ENCODE measurements around the gene EIF1AD.

Gene EIF1AD

GRCh38 chr11:66002648-66003225 is 780 bp upstream of the EIF1AD start:
- DNase-seq: peak; percentile 53

DNA sequence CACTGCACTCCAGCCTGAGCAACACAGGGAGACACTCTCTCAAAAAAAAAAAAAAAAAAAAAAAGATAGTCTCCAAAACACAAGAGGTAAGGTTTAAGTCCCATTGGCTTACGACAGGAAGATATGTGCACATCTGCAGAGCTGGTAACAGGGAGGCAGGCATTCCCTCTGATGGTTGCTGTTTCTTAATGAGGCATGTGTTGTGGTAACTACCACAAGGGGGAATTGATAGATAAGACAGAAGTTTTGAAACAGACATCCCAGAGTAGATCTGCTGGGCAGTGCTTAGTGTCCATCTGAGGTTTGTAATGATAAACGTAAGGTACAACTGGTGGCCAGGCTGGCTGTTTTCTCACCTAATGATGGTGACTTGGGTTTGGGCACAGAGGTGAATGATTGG is 4.7 kb downstream of the EIF1AD start:
- no peak for DNase-seq

DNA sequence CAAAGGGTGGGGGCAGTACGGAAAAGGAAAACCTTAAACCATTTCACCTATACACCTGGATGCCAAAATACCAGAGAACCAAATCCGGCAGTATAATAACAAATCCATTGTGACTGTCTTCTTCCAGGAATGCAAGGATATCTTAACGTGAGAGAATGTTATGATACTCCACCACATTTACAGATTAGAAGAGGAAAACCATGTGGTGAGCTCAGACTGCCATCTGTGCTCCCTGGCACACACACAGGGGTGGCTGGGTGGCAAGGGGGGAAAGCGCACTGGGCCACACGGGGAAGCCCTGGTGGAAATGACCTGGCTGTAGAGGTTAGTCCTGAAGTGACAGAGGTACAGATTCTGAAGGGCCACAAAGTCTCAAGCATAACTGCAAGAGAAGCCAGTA is 9.9 kb downstream of the EIF1AD start:
- DNase-seq: no peak

- peak; percentile 90 for DNase-seq
Observed at GRCh38 chr11:65988791-65989592, 13.0 kb downstream of the EIF1AD start.

DNA sequence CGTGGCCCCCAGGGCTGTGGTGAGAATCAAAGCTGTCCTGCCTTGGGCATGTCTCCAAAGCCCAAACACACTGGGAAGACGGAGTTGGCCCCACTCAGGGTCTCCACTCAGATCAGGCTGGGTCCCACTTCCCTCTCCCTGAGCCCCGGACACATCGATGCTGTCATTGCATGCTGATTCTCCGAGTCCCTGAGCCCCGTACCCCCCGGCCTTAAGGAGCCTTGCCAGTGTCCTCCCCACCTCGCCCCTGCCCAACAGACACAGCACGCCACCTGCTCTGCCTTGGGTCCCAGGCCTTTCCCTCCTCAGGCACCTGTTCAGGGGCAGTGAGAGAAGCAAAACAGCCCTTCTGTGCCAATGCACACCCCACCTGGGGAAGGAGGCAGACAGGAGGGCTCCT is 14.6 kb downstream of the EIF1AD start:
- DNase-seq: no peak

DNA sequence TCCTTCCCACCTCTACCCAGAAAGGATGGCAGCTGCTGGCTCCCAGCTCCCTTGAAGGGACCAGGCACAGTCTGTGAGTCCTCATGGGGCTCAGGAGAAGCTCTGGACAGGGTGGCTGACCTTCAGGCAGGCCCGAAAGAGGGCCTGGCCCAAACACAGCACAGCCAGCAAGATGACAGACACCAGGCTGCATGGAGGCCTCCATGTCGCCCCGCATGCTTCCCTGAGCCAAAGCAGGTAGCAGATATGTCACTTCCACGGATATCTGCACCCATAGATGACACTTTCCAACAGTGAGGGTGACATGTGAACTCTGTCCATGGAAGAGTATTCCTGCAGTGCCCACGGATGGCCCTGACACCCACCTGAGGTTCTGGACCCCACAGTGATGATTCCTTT is 18.4 kb downstream of the EIF1AD start:
- no peak for DNase-seq

GRCh38 chr11:65982824-65983588 is 19.0 kb downstream of the EIF1AD start:
- DNase-seq: no peak

GRCh38 chr11:65981972-65982823 is 19.8 kb downstream of the EIF1AD start:
- no peak for DNase-seq

GRCh38 chr11:65981101-65981740 is 20.7 kb downstream of the EIF1AD start:
- DNase-seq: no peak

DNA sequence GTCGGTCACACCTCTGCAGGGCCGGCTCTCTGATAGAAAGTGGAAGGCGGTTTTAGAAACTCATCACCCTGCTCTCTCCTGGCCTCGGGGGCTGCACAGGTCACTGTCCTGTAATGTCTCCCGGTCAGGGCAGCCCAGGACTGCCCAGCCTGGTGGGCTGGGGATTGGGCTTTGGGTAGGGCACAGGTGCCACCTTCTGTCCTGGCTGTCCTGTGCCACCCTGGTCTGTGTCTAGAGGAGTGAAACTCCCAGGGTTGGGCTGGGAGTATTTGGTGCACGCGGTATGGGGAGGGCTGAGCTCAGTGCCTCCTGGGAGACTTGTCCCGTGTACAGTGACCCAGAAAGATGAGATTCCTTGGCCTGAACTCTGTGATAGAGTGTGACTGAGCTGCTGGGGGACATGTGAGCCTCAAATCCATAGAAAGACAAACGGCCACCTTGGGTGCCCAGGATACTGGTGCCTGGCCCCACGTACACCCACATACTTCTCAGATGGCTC is 22.6 kb downstream of the EIF1AD start:
- no peak for DNase-seq

- no peak for DNase-seq
Observed at GRCh38 chr11:65978391-65979238, 23.3 kb downstream of the EIF1AD start.

DNA sequence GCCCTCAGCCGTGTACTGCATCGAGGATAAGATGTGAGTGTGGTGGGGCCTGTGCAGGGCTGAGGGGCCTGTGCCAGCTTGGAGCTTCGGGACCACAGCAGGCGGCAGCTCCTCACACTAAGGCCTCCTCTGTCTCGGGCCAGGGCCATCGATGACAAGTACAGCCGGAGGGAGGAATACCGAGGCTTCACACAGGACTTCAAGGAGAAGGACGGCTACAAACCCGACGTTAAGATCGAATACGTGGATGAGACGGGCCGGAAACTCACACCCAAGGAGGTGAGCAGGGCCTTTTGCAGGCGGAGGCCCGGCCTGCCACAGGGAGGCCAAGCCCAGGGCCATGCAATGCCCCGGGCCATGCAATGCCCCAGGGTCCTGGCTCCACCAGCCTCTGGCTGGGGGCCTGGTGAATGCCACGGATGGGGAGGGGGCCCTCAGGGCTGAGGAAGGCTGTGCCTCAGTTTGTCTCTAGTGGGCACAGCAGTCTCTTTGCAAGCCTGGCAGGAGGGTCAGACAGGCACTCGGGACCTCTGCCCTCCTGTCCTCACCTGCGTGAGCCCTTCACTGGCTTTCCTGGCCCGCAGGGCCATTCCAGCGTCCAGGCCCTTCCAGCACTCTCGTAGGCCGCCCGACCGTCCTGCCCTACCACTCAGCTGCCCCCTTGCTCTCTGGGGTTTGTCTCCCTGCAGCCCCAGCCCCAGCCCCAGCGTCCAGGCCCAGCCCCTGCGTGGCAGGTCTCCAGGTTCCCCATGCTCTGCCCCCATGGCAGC is 24.2 kb downstream of the EIF1AD start:
- no peak for DNase-seq

DNA sequence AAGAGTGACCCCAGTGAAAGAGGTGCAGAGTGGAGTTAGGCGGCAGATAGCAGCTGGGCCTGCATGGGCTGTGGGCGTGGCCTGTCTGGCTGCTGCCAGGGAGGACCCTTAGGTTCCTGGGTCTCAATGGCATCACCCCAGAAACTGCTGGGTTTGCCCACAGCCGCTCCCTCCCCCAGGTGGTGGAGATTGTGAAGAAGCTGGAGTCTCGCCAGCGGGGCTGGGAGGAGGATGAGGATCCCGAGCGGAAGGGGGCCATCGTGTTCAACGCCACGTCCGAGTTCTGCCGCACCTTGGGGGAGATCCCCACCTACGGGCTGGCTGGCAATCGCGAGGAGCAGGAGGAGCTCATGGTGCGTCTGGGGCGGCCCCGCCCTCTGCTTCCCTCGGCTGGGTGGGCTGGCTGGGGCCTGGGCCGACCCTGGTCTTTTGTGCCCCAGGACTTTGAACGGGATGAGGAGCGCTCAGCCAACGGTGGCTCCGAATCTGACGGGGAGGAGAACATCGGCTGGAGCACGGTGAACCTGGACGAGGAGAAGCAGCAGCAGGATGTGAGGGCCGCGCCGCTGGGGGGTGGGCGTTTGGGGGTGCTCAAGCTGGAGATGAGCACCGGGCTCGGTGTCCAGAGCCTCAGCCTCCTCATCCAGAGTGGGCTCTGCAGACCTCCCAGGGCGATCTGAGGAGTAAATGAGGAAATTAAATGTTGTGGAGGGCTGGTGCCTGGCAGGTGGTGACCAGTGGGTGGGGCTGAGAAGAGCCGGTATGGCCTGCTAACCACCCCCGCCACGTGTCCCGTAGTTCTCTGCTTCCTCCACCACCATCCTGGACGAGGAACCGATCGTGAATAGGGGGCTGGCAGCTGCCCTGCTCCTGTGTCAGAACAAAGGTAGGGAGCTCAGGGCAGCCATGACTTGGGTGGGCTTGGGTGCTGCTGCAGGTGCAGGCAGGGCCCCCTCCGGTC is 25.5 kb downstream of the EIF1AD start:
- no peak for DNase-seq

- no peak for DNase-seq
Observed at GRCh38 chr11:65975771-65976170, 26.2 kb downstream of the EIF1AD start.

DNA sequence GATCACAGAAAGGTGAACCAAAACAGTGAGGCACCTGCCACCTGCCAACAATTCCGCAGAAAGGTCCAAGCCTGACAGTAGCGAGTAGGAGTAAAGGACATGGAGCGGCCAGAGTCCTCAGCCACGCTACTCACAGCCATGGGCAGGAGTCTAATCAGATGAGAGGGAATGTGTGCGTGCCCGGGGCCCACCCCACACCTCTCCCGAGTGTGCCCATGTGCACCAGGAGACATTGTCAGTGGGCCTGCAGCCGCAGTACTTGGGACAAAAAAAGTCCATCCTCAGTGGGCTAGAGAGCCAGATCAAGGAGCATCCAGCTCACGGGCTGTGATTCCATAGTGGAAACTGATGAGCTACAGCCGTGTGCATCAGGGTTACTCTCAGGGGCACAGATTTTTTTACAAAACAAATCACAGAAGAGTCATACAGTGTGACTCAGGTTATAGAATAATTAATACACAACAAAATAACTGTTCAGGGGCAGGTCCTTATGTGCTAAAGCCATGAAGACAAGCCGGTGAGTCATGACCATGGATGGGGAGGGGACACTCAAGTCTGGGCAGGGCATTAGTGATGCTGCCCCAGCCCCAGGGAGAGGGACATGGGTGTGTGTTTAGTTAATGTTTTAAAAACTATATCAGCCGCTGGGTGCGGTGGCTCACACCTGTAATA is 28.4 kb downstream of the EIF1AD start:
- DNase-seq: peak; percentile 61

- DNase-seq: no peak
Observed at GRCh38 chr11:65972116-65972515, 29.8 kb downstream of the EIF1AD start.

GRCh38 chr11:65968600-65969482 is 33.1 kb downstream of the EIF1AD start:
- DNase-seq: no peak

Data from HCEC 1CT (cell line).